ENCODE results near the gene CD101.
"Not testable (repeated sequence)": the region's sequence is repeated elsewhere in the genome, so short reads cannot be mapped to it uniquely, and the experiment has no call there.

The CD101 gene

DNA sequence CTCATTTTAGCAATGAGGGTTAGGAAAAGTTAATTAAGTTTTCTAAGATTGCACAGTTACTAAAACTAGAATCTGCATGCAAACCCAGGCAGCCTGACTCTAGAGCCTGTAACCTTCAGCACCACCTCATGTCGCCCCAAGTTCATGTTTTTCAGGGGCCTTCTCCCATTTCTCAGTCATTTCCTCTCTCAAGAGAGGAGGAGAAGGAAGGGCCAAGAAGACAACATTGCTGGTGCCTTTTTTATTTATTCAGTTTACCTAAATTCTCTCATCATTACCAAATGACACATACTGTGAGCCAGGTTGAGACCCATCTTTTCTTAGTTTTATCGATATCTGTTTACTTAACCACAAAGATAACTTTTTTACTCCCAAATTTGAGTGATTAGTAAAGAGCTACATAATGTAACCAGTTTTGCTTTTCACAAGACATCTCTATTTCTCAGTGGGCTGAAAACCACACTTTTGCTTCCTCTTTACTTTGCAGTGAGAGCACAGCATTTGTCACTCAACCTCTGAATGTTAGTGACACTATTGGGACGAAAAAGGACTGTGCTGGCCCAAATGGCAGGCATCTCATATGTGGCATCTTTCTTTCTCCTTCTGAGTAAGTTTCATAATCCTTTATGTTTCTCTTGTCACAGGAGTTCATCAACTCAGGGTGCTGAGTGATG lies at the start of gene CD101:
CD101 (plus strand) TSS at position 507 of the 674 bp plus-strand sequence; CDS start at position 565, 58 bp downstream.
- DNase-seq = no peak

- no peak for DNase-seq
Measured at GRCh38 chr1:116952738-116953275, 48.8 kb upstream of the CD101 start.

- peak; percentile 95 for DNase-seq
Measured at GRCh38 chr1:116954440-116954839, 47.1 kb upstream of the CD101 start.

DNA sequence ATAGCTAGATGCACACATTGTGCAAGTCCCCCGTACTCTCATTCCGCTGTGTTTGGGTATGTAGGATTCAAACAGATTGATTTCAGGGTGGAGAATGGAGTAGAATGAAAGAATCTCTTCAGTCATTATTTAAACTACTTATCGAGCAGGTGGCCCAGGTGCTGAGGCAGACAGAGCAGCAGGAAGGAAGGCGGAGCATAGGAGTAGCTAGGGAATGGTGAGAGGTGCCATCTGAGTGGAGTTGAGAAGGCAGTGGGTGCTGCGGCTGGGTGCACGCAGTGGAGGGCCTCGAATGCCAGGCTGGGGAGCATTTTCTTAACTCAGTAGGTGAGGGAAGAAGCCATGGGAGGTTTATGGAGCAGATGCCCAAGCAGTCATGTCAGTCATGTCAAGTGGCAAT lies 45.2 kb upstream of the CD101 start:
- DNase-seq = no peak

- no peak for DNase-seq
Measured at GRCh38 chr1:116957646-116958045, 43.9 kb upstream of the CD101 start.

DNA sequence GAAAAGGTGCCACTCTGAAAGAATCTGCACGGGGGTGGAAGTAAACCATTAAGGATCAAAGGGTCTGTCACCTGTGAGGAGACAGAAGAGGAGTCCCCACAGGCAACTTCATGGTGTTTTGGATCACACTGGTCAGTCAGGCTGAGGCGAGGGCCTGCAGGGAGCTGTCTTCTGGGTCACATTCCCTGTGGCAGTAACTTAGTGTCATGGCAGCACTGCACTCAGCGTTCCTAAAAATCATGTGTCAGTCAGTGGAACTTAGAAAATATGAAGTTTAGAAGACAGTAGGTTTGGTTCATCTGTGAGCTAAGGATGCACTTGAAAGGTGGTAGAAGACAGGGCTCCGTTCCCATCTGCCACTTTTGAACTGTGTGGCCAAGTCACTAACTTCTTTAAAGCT lies 43.5 kb upstream of the CD101 start:
- no peak for DNase-seq

DNA sequence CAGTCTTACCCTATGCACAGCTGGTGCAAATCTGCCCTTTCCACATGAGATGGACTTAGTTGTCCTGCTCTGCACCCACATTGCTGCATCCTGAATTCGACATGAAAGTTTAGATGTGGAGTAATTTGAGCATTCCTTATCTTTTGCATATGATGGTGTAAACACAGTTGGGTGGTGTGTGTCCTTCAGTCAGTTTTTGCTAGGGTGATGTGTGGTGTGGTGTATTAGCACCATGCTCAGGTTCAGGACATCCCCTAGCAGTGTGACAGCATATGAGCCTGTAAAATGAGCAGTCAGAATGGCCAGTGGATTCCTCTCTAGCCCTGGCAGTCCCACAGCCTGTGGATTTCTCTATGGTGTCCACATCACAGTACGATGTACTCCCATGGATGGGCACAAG lies 42.6 kb upstream of the CD101 start:
- no peak for DNase-seq

DNA sequence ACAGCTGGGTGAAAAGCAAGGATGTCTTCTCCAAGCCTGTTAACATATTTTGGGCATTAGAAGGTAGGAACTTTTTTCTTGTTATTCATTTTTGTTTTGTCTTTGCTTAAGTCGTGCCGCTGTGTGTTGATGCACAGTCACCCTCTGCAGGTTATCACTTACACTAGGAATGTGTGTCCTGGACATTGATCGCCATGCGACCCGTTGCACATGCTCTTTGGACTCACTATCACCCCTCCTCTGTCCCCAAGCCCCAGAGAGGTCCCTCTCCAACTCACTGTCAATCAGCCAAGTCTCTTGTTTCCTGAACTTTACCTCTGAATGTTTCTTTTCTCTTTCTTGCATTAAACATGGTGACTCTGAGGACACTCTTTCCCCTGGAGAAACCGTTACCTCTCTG lies 40.0 kb upstream of the CD101 start:
- DNase-seq = no peak

- DNase-seq = no peak
Measured at GRCh38 chr1:116962987-116963639, 38.4 kb upstream of the CD101 start.

DNA sequence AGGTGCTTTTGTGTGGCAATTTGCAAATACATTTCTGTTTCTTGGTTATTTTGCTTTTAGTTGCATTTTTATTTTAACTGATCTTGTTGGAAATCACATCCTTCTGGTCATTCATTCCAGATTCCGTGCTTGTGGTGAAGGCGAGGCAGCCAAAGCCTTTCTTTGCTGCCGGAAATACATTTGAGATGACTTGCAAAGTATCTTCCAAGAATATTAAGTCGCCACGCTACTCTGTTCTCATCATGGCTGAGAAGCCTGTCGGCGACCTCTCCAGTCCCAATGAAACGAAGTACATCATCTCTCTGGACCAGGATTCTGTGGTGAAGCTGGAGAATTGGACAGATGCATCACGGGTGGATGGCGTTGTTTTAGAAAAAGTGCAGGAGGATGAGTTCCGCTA lies 34.8 kb upstream of the CD101 start:
- DNase-seq = no peak

GRCh38 chr1:116968724-116969123 lies 32.8 kb upstream of the CD101 start:
- DNase-seq = no peak

DNA sequence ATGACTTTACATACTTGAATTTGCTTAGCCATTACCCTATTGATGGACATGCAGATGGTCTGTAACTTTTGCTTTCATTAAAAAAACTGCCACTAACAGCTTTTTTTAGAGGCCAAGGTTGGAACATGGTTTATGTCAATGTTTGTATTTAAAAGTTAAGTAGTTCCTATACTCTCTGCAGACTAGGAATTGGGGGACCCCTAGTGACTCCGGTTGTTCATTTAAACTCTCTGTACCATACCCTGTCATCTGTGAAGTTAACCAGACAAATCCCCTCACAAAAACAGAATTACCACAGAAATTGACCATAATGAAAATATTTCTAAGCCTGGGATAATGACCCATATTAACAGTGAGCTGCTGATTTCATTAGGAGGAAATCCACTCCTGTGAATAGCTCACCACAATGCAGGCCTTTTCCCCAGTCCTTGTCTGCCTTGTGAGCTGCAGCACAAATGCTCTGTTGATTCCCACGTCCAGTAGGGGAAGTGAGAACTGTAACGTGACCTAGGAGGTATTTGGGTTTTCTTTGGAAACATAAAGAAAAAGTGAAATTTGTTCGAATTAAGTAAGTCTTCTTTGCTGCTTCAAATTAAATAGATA lies 30.2 kb upstream of the CD101 start:
- no peak for DNase-seq

DNA sequence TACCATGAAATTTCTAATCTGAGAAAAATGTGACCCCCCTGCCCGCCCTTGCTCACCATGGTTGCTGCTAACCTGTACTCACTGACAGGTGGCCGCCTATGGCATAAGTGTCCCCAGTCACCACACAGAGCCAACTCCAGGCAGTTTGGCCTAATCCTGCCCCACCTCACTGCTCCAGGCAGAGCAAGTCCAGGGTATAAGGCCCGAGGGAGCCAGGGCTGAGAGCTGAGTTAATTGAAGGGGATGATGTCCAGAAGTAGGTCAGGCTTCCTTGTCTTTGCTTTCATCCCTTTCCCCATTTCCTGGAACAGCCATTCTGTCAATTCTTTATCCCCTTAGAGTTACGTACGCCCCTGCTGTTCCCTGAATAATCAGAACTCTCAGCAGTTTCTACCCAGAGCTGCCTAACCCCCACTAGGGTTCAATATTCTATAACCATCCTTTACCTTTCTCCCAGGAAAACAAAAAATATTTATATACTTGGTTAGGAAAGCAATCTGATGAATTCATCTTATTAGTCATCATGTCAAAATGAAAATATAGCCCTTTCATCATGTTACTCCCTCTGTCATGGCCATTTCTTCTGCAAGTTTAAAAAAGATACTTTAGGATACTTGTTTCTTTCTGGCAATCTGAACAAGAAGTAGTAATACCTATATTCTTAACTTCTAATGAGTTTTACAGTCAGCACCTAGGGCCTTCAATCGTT lies 29.4 kb upstream of the CD101 start:
- no peak for DNase-seq

DNA sequence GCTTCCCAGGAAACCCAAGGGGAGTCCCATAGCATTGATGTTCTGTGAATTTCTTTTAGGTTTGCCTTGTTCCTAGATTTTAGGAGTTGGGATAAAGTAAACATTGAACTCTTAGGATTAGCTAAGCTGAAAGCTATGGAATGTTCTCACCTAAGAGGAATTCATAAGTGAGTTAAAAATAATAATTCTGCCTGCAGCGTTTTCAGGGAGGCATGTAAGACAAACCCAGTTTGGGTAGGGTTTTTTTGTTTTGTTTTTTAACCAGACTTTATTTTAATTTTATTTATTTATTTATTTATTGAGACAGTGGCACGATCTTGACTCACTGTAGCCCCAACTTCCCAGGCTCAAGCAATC lies 28.9 kb upstream of the CD101 start:
- no peak for DNase-seq

GRCh38 chr1:116980309-116980708 lies 21.3 kb upstream of the CD101 start:
- DNase-seq = not testable (repeated sequence)

DNA sequence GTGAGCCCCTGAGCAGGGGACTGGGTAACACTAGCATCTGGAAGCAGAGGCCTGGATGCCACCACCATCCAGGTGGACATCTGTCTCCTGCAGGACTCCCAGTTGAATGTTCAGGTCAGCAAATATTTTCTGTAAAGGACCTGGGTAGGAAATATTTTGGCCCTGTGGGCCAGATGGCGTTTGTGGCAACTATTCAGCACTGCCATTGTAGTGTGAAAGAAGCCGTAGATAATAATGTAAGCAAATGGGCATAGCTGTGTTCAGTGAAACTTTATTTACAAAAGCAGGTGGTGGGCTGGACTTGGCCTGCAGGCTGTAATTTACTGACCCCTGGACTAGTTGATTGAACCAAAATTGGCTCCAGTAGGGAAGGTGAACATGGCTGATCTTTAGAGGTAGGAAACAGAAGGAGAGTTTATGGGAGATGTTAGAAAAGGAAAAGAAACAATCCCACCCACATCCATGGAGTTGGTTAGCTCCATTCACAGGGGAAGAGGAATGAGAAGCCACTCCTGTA lies 20.0 kb upstream of the CD101 start:
- DNase-seq = no peak

DNA sequence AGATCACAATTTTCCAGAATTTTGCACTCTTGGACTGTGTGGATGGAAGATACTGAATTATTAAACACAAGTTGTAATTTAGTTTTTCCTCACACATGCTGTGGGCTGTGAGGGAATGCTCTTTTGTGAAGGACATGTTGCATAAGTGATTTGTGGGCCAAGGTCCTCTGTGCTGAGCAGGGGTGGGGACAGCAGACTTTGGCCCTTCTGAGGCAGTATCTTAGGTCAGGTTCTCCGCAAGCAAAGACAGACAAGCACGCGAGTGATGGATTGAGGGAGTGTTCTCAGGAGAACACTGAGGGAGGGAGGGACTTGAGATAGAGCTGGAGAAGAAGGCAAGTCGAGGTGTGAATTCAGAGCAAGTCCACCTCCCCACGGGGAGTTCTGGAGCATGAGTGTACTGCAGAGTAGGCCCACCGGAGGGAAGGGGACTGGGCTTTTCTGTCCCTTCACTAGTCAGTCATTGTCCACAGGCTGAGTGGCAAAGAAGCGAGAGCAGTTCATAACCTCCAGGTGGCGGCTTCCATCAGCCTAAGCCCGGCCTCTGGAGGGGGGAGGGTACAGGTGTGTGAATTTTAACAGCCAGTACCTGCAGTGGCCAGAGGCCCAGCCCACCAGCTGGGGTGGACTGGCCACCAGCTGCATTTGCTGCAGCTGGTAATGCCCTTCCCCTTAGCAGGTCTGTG lies 19.1 kb upstream of the CD101 start:
- DNase-seq = no peak

- no peak for DNase-seq
Measured at GRCh38 chr1:116983112-116983511, 18.4 kb upstream of the CD101 start.

DNA sequence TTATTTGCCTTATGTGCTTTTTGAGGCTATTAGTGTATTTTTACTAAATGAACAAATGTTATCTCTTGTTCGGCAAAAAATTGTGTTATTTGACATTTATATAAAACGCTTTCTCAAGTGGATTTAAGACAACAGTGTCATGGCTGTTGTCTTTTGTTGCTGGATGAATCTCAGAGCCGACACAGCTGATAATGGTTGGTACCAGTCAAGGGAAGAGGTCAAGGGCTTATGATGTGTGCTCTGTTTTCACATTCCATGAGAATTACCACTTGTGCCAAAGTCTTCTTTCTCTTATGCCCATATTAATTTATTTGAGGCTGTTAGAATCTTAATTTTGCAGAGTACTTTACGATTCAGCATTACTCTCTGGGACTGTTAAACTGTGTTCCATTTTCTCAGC lies 17.9 kb upstream of the CD101 start:
- DNase-seq = no peak

GRCh38 chr1:116984406-116985160 lies 17.0 kb upstream of the CD101 start:
- DNase-seq = no peak

DNA sequence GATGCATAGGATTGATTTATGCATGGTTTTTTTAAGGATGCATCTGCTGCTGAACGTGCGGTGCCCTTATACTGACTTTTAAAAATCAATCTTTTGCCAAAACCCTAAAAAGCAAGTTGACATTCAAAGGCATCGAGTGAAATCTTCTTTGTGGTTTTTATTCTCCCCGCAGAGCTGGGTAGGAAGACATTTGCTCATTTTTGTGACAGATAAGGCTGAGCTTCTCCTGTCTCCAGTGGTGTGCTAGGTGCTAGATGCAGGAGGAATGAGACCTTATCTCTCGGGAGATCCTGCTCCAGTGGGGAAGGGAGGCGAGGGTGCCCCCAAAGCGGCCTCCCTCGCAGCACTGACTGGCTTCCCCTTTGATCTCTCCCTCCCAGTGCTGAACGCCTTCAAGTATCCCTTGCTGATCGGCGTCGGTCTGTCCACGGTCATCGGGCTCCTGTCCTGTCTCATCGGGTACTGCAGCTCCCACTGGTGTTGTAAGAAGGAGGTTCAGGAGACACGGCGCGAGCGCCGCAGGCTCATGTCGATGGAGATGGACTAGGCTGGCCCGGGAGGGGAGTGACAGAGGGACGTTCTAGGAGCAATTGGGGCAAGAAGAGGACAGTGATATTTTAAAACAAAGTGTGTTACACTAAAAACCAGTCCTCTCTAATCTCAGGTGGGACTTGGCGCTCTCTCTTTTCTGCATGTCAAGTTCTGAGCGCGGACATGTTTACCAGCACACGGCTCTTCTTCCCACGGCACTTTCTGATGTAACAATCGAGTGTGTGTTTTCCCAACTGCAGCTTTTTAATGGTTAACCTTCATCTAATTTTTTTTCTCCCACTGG lies 14.9 kb upstream of the CD101 start:
- no peak for DNase-seq
